ENCODE data around the gene CD69. TPM values are rescaled to one million over a fixed set of nuclear protein-coding genes. Genes with fewer than 3 reads are reported as not detected.
A peak's percentile ranks its signal among the peaks of the same experiment; 100 is the strongest.
"Not testable (repeated sequence)": the region's sequence is repeated elsewhere in the genome, so short reads cannot be mapped to it uniquely, and the experiment has no call there.

The CD69 gene
- total RNA-seq, 1 experiment from 2014 or later: not detected

DNA sequence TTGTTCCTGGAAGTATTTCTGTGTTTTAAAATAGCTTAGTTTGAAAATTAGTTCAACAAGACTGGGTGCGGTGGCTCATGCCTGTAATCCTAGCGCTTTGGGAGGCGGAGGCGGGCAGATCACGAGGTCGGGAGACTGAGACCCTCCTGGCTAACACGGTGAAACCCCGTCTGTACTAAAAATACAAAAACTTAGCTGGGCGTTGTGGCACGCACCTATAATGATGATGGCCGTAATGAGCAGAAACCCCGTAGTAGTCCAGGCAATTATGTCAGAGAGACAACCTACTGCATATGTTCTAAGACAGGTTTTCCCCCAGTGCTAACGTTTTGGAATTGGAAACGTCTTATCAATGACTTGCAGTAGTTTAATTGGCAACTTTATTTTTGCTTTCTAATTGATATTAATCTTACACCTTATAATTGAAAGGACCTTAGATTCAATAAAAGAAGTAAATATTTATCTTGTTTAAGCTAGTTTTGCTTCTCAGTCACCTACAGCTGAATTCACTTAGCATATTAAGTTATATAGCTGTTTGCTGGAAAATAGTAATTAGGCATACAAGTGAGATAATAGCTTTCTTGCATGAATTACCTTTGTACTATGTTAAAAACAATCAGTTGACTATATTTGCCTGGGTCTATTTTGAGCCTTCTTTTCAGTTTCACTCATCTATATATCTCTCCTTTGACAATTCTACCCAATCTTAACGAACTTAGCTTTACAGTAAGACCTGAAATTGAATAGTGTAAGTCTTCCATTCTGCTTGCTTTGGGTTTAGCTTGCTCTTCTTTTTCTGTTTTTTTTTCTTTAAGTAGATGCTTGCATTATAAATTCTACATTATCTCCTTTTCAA is 43.4 kb downstream of the CD69 start:
- H2BK20ac ChIP-seq (ENCODE audit: low read depth, low read length, poor library complexity, severe bottlenecking): no peak overlapping the region
- H3K79me1 ChIP-seq (ENCODE audit: insufficient read depth, low read depth, low read length, poor library complexity, severe bottlenecking): no peaks in the 10 kb centered on the region
- no peak overlapping the region for H3K56ac ChIP-seq (ENCODE audit: insufficient read length, low read depth, low read length)
- Mint-ChIP-seq H3K4me1 (no peaks in the 10 kb centered on the region), H3K36me3 (ENCODE audit: insufficient read depth in 1 of 3, low read depth in 3 of 3) (no peaks in the 10 kb centered on the region), H3K4me3 (no peak overlapping the region), H3K27ac (no peak overlapping the region), H3K27me3 (ENCODE audit: low read depth) (no peaks in the 10 kb centered on the region), H3K9me3 (no peaks in the 10 kb centered on the region)
- H4K91ac ChIP-seq (ENCODE audit: insufficient read length, low read depth, low read length): no peak overlapping the region
- no peak overlapping the region for H2AK5ac ChIP-seq (ENCODE audit: insufficient read length, low read length)
- no peaks in the 10 kb centered on the region for H4K20me1 ChIP-seq (ENCODE audit: control insufficient read depth, insufficient read depth, insufficient read length)
- no peak for DNase-seq
- WGBS (ENCODE audit: extremely low coverage, insufficient read length, low lambda C conversion rate): no CpG with 5 or more reads among the region's 15 CpGs
- no peak overlapping the region for H3K4ac ChIP-seq (ENCODE audit: low read depth, low read length)
- H3K4me2 ChIP-seq (ENCODE audit: insufficient read depth, insufficient read length, low read length): no peak overlapping the region
- H3K14ac ChIP-seq (ENCODE audit: insufficient read depth, low read length): no peak overlapping the region
- TF ChIP-seq, protein P1, sequence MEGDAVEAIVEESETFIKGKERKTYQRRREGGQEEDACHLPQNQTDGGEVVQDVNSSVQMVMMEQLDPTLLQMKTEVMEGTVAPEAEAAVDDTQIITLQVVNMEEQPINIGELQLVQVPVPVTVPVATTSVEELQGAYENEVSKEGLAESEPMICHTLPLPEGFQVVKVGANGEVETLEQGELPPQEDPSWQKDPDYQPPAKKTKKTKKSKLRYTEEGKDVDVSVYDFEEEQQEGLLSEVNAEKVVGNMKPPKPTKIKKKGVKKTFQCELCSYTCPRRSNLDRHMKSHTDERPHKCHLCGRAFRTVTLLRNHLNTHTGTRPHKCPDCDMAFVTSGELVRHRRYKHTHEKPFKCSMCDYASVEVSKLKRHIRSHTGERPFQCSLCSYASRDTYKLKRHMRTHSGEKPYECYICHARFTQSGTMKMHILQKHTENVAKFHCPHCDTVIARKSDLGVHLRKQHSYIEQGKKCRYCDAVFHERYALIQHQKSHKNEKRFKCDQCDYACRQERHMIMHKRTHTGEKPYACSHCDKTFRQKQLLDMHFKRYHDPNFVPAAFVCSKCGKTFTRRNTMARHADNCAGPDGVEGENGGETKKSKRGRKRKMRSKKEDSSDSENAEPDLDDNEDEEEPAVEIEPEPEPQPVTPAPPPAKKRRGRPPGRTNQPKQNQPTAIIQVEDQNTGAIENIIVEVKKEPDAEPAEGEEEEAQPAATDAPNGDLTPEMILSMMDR (conservative IDR thresholded peaks at IDR 0.05): no peak
- H2BK15ac ChIP-seq (ENCODE audit: low read depth, low read length): no peak overlapping the region
- no peaks in the 10 kb centered on the region for H3K27me3 ChIP-seq (ENCODE audit: insufficient read depth, low read length)
- H3K27ac ChIP-seq (ENCODE audit: insufficient read length, low read depth, low read length): no peak overlapping the region
- H2BK5ac ChIP-seq (ENCODE audit: insufficient read length, low read length): no peak overlapping the region
- no peak overlapping the region for H3T11ph ChIP-seq (ENCODE audit: low read length)
- no peaks in the 10 kb centered on the region for H3K9me3 ChIP-seq (ENCODE audit: control insufficient read depth, low read depth, low read length)
- H3K18ac ChIP-seq (ENCODE audit: insufficient read length, low read depth, low read length): no peak overlapping the region
- no peak overlapping the region for H2AFZ ChIP-seq (ENCODE audit: low read length)
- no peak overlapping the region for H3K23ac ChIP-seq (ENCODE audit: insufficient read length, low read depth, low read length)
- H4K5ac ChIP-seq (ENCODE audit: insufficient read length, low read depth, low read length): no peak overlapping the region
- no peak overlapping the region for H4K8ac ChIP-seq (replicated peaks; ENCODE audit: insufficient read length, low read depth, low read length)
- H3K4me1 ChIP-seq (ENCODE audit: insufficient read depth, low read length): no peaks in the 10 kb centered on the region
- H3K9ac ChIP-seq (ENCODE audit: extremely low read depth, insufficient read length, low read length): no peak overlapping the region
- no peaks in the 10 kb centered on the region for H3K23me2 ChIP-seq (ENCODE audit: insufficient read length, low read depth, low read length, poor library complexity, severe bottlenecking)
- H2BK120ac ChIP-seq (ENCODE audit: low read depth, low read length, poor library complexity, severe bottlenecking): no peak overlapping the region
- no peaks in the 10 kb centered on the region for H3K79me2 ChIP-seq (ENCODE audit: insufficient read depth, low read length)
- no peak overlapping the region for H2BK12ac ChIP-seq (ENCODE audit: insufficient read length, low read depth, low read length)

DNA sequence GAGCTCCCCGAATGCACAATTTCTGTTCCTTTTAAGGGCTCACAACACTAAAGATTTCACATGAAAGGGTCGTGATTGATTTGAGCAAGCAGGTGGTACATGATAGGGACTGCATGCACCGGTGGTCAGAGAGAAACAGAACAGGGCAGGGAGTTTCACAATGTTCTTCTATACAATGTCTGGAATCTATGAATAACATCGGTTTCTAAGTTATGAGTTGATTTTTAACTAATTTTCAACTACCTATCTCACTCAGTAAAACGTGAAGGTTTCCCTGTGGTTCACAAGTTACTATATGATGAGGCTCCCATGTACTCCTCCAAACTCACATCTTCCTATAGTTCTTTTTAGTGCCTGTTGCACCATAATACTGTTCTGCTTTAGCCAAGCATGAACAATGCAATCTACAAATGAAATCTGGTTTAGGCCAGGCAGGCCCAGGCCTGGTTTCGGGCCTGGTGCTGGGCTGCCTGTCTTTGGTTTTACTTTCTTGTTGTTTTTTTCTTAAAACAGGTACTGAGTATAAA is 47.6 kb downstream of the CD69 start:
- peak overlapping the region in 1 of 3 experiments; percentile 26; a peak in 1 of 7 replicates for H3K27ac Mint-ChIP-seq
- not testable (repeated sequence) for H3K56ac ChIP-seq (ENCODE audit: insufficient read length, low read depth, low read length); H3K23me2 ChIP-seq (ENCODE audit: insufficient read length, low read depth, low read length, poor library complexity, severe bottlenecking); H4K5ac ChIP-seq (ENCODE audit: insufficient read length, low read depth, low read length); H3K9ac ChIP-seq (ENCODE audit: extremely low read depth, insufficient read length, low read length); H2BK120ac ChIP-seq (ENCODE audit: low read depth, low read length, poor library complexity, severe bottlenecking); H3K4ac ChIP-seq (ENCODE audit: low read depth, low read length); H2BK12ac ChIP-seq (ENCODE audit: insufficient read length, low read depth, low read length); H3K27me3 ChIP-seq (ENCODE audit: insufficient read depth, low read length); H3K79me1 ChIP-seq (ENCODE audit: insufficient read depth, low read depth, low read length, poor library complexity, severe bottlenecking); H3K9me3 Mint-ChIP-seq; H2BK15ac ChIP-seq (ENCODE audit: low read depth, low read length); H3K4me3 Mint-ChIP-seq; H2AFZ ChIP-seq (ENCODE audit: low read length); H3K36me3 Mint-ChIP-seq (ENCODE audit: insufficient read depth in 1 of 3, low read depth in 3 of 3); H3K27ac ChIP-seq (ENCODE audit: insufficient read length, low read depth, low read length); H2AK5ac ChIP-seq (ENCODE audit: insufficient read length, low read length); H3K14ac ChIP-seq (ENCODE audit: insufficient read depth, low read length); H3K4me1 Mint-ChIP-seq; H3K4me2 ChIP-seq (ENCODE audit: insufficient read depth, insufficient read length, low read length); H3K4me1 ChIP-seq (ENCODE audit: insufficient read depth, low read length); H2BK5ac ChIP-seq (ENCODE audit: insufficient read length, low read length); H4K8ac ChIP-seq (replicated peaks; ENCODE audit: insufficient read length, low read depth, low read length); H4K91ac ChIP-seq (ENCODE audit: insufficient read length, low read depth, low read length); H3K23ac ChIP-seq (ENCODE audit: insufficient read length, low read depth, low read length); H4K20me1 ChIP-seq (ENCODE audit: control insufficient read depth, insufficient read depth, insufficient read length); H3K9me3 ChIP-seq (ENCODE audit: control insufficient read depth, low read depth, low read length); H3T11ph ChIP-seq (ENCODE audit: low read length); H3K27me3 Mint-ChIP-seq (ENCODE audit: low read depth); H3K18ac ChIP-seq (ENCODE audit: insufficient read length, low read depth, low read length); H3K79me2 ChIP-seq (ENCODE audit: insufficient read depth, low read length); DNase-seq; H2BK20ac ChIP-seq (ENCODE audit: low read depth, low read length, poor library complexity, severe bottlenecking)
- WGBS (ENCODE audit: extremely low coverage, insufficient read length, low lambda C conversion rate): no CpG with 5 or more reads among the region's 6 CpGs

Data from H9 (cell line).